Astrocyte (in vitro differentiated cells and primary cell): ENCODE measurements around the gene SF3A2.

Experiments used
- CTCF ChIP-seq: IDR thresholded peaks from 2 replicates; pipeline ENCODE4 v1.5.1; 2011; ENCODE audit warnings: low read depth, mild to moderate bottlenecking, inconsistent platforms, low read length, moderate library complexity; ENCODE audit not compliant: insufficient read depth
- EZH2 ChIP-seq: IDR thresholded peaks from 2 replicates; pipeline ENCODE4 v1.6.1; 2012; ENCODE audit warnings: mild to moderate bottlenecking, low read length, inconsistent platforms; ENCODE audit not compliant: insufficient read depth

- no peak for TF ChIP-seq CTCF
- TF ChIP-seq EZH2 = no peak
Observed at GRCh38 chr19:2260341-2260805, 23.7 kb downstream of the SF3A2 start.
